Glutamatergic neuron (in vitro differentiated cells): ENCODE results near the gene SETD4. TPM values are rescaled to one million over a fixed set of nuclear protein-coding genes. Genes with fewer than 3 reads are reported as not detected.

Experiments
- DNase-seq: peaks from one replicate; pipeline ENCODE4 v3.0.0; 2022
- H3K27ac Mint-ChIP-seq: one replicate; pipeline ENCODE4 v1.8.0; 2020; ENCODE audit warnings: mild to moderate bottlenecking, mixed read lengths, inconsistent platforms; ENCODE audit not compliant: unreplicated experiment
- H3K27me3 Mint-ChIP-seq: one replicate; pipeline ENCODE4 v1.8.0; 2020; ENCODE audit warnings: mild to moderate bottlenecking, moderate library complexity, mixed read lengths, inconsistent platforms; ENCODE audit not compliant: unreplicated experiment
- H3K36me3 Mint-ChIP-seq: one replicate; pipeline ENCODE4 v1.8.0; 2020; ENCODE audit warnings: mild to moderate bottlenecking, mixed read lengths, inconsistent platforms; ENCODE audit not compliant: unreplicated experiment
- H3K4me1 Mint-ChIP-seq: one replicate; pipeline ENCODE4 v1.8.0; 2020; ENCODE audit warnings: mild to moderate bottlenecking, low read depth, mixed read lengths, inconsistent platforms; ENCODE audit not compliant: unreplicated experiment
- H3K4me3 Mint-ChIP-seq: one replicate; pipeline ENCODE4 v1.8.0; 2020; ENCODE audit warnings: mild to moderate bottlenecking, mixed read lengths, inconsistent platforms; ENCODE audit not compliant: unreplicated experiment
- H3K9me3 Mint-ChIP-seq: one replicate; pipeline ENCODE4 v1.8.0; 2020; ENCODE audit warnings: mild to moderate bottlenecking, moderate library complexity, mixed read lengths, inconsistent platforms; ENCODE audit not compliant: unreplicated experiment
- total RNA-seq: library from RNA; stranded (reverse); fragmentation: NEBNext Ultra II Directional; extraction: Animal tissue kit (Norgen Biotek cat#: 25700); gene quantifications from one replicate; pipeline ENCODE4 v1.2.1, GENCODE V29; 2021; ENCODE audit not compliant: unreplicated experiment
- TF ChIP-seq, protein P1 (sequence below): fragments of 200-600 bp; sonication (generic); IDR thresholded peaks from one replicate; pipeline ENCODE4 v1.5.0; 2021; ENCODE audit not compliant: partially characterized antibody, unreplicated experiment

Gene SETD4
- total RNA-seq, 1 donor from 2014 or later: 21.3 TPM

DNA sequence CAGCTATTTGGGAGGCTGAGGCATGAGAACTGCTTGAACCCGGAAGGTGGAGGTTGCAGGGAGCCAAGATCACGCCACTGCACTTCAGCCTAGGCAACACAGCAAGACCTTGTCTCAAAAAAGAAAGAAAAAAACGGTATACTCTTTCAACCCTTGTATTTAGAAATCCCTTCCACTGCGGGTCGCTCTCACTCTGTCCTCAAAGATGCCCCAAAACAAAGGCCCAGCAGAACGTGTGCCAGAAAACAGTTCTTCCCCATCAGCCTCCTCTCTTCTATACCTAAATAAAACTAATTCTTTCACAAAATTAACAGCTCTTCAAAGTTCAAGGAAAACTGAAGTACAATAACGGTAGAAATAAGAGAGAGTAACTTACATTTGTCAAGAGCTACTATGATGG lies 13.2 kb downstream of the SETD4 start:
- Mint-ChIP-seq H3K9me3 (no peaks in the 10 kb centered on the region), H3K4me1 (no peaks in the 10 kb centered on the region), H3K27me3 (no peaks in the 10 kb centered on the region), H3K4me3 (no peak overlapping the region), H3K36me3 (no peaks in the 10 kb centered on the region), H3K27ac (no peak overlapping the region)
- DNase-seq: no peak
- TF ChIP-seq, protein P1, sequence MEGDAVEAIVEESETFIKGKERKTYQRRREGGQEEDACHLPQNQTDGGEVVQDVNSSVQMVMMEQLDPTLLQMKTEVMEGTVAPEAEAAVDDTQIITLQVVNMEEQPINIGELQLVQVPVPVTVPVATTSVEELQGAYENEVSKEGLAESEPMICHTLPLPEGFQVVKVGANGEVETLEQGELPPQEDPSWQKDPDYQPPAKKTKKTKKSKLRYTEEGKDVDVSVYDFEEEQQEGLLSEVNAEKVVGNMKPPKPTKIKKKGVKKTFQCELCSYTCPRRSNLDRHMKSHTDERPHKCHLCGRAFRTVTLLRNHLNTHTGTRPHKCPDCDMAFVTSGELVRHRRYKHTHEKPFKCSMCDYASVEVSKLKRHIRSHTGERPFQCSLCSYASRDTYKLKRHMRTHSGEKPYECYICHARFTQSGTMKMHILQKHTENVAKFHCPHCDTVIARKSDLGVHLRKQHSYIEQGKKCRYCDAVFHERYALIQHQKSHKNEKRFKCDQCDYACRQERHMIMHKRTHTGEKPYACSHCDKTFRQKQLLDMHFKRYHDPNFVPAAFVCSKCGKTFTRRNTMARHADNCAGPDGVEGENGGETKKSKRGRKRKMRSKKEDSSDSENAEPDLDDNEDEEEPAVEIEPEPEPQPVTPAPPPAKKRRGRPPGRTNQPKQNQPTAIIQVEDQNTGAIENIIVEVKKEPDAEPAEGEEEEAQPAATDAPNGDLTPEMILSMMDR: no peak

DNA sequence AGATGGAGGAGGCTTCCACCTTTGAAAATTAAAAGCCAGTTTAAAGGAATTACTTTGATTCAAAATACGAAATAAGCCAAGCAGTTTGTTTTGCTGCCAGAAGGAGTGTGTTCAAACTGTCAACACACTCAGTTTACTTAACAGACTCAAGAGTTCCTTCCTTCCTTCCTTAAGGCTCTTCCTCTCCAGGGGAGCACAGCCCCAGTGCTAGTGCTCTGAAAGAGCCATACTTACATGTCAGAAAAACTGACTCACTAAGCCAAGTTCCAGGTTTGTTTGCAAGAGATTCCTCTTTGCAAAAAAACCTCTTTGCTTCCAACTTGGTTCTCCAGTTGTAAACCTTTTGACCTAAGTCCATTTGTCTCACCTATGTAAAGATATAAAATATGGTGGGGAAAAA lies 14.3 kb downstream of the SETD4 start:
- no peaks in the 10 kb centered on the region for H3K27me3 Mint-ChIP-seq
- H3K27ac Mint-ChIP-seq: no peak overlapping the region
- no peak for DNase-seq
- H3K36me3 Mint-ChIP-seq: no peaks in the 10 kb centered on the region
- no peak overlapping the region for H3K4me3 Mint-ChIP-seq
- TF ChIP-seq, protein P1: no peak
- H3K9me3 Mint-ChIP-seq: no peaks in the 10 kb centered on the region
- H3K4me1 Mint-ChIP-seq: no peaks in the 10 kb centered on the region

DNA sequence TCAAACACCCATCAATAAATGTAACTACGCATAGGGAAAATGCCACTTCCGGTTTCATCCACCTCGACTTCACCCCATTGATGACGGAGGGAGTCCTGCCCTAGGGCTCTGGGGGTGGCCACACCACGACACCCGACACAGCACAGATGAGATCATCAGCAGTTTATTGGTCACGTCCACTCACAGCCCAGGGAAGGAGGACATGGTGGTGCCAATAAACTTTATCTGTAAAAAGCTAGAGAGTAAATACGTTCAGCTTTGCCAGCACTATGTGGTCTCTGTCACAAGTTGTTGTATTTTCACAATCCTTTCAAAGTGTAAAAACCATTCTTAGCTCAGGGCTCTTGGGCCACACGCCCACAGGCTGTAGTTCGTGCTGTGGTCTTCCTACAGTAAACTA lies 16.3 kb downstream of the SETD4 start:
- H3K4me1 Mint-ChIP-seq: no peaks in the 10 kb centered on the region

DNA sequence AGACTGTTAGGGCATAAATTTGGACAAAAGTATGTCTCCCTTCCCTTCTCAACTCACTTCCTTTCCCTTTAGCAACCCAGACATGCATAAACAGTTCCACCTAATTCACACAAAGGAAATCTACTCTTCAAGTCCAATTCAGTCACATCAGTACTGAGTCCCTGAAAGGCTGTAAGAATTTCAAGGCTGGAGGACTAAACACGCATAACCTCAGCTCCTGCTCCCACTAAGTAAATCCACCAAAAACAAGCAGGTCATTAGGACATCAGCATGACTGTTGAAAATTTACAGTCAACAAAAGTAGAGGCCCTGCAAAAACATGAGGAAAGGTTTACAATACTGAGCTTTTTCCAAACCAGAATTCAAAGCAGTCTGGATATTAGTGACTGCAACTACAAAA lies 18.4 kb downstream of the SETD4 start:
- Mint-ChIP-seq H3K4me3 (no peak overlapping the region), H3K36me3 (no peaks in the 10 kb centered on the region), H3K9me3 (no peaks in the 10 kb centered on the region), H3K27me3 (peaks cover 2% of the 10 kb centered on the region), H3K27ac (no peak overlapping the region), H3K4me1 (no peaks in the 10 kb centered on the region)
- TF ChIP-seq, protein P1: no peak
- no peak for DNase-seq

More for the DNA sequence above, 16.3 kb downstream of the SETD4 start:
- DNase-seq: no peak
- Mint-ChIP-seq H3K27ac (no peak overlapping the region), H3K27me3 (no peaks in the 10 kb centered on the region), H3K9me3 (no peaks in the 10 kb centered on the region), H3K4me3 (no peak overlapping the region), H3K36me3 (no peaks in the 10 kb centered on the region)
- TF ChIP-seq, protein P1: no peak

DNA sequence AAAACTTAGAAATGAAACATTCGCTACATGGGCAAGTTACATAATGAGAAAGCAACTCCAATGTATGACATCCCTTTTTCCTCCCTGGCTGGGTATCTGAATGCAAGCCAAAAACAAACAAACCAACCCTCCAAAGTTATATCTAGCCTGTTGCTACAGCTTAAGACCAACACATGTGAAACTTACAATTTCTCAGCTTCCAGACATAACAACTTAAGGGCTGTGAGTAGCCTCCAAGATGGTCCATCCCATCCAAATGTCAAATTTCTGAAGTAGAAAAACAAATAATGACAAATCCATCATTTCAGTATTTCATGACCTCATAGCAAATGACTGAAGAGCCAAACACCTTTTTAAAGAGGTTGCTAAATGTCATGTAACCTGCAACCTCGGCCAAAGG lies 19.9 kb downstream of the SETD4 start:
- H3K27ac Mint-ChIP-seq: no peak overlapping the region
- H3K36me3 Mint-ChIP-seq: no peaks in the 10 kb centered on the region
- no peaks in the 10 kb centered on the region for H3K4me1 Mint-ChIP-seq

More for the DNA sequence above, 19.9 kb downstream of the SETD4 start:
- Mint-ChIP-seq H3K4me3 (no peak overlapping the region), H3K9me3 (no peaks in the 10 kb centered on the region), H3K27me3 (peaks cover 2% of the 10 kb centered on the region)
- DNase-seq: no peak
- TF ChIP-seq, protein P1: no peak
